GM12892 (cell line): ENCODE results near the gene MS4A1.

Source experiments
- POLR2A ChIP-seq: IDR thresholded peaks from 2 replicates; pipeline ENCODE4 v1.6.1; 2011; ENCODE audit warnings: low read depth, low read length, control low read depth
- POLR2AphosphoS5 ChIP-seq: IDR thresholded peaks from 2 replicates; pipeline ENCODE4 v1.6.1; 2011; ENCODE audit warnings: low read depth, low read length, control low read depth

DNA sequence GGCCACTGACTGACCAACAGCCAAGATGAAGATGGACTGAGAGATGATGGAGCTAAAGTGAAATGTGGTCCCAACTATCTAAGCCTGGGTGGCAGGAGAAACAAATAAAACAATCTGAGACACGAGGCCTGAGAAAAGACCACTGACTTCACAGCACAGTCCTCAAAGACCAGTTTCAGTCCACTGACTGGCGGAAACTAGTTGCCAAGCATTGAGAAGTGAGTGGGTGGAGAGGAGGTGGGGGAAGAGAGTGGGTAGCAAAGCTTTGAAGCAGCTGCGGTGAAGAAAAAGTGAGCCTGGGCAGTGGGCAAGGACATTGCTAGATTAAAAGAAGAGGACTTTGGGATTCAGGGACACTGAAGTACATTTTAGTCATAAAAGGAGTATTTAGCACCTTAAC lies 1.9 kb downstream of the MS4A1 start:
- peak; percentile 86 for TF ChIP-seq POLR2A
- peak; percentile 87 for TF ChIP-seq POLR2AphosphoS5
